ENCODE results near the gene EEA1.
"Not testable (repeated sequence)": the region's sequence is repeated elsewhere in the genome, so short reads cannot be mapped to it uniquely, and the experiment has no call there.

The EEA1 gene

DNA sequence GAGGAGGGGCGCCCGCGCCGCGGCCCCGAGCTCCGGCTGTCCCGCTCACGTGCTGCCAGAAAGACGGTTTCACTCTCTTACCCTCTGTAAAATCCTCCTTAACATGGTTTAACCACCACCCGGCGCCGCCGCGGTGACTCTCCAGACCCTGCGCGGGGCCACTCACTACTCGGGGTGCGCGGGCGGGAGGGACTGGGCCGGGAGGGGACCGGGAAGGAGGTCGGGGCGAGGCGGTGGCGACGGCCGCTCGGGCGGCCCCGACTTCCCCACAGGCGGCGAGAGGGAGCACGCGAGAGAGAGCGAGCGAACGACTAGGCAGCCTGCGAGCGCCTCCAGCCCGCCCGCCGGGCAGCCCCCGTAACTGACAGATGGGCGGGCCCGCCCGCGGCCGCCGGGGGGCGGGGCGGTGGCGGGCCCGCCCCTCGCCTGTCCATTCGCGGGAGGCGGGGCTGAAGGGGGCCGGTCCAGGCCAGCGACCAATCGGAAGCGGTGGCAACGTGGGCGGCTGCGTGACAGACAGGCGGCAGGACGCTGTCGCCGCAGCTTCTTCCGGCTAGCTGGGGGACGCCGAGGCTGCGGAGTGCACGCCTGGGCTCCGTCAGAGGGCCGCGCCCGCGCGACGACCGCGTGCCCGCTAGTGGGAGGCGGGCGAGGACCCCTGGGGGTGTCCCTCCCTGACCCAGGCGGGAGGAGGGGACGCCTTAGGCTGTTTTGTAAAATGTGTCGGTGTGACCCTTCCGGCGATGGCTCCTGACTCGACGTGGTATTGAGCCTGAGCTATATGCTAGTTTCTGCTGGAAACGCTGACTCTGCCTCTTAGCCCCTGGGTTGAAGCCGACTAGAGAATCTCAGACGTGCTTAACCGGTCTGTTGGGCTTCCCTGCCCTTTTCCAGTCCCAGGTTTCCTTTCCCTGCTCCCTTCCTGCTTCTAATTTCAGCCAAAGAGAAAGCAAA lies at the start of gene EEA1:
Gene EEA1, minus strand, starts transcription at position 334 of the 954 bp plus-strand sequence. Its CDS starts 229 bp downstream, at position 105.
- DNase-seq (ENCODE audit: low read depth in 2 of 2): peak; percentile 94 to 96

- no peak for DNase-seq (ENCODE audit: low read depth in 2 of 2)
Measured at GRCh38 chr12:92978607-92979006, 49.5 kb upstream of the EEA1 start.

DNA sequence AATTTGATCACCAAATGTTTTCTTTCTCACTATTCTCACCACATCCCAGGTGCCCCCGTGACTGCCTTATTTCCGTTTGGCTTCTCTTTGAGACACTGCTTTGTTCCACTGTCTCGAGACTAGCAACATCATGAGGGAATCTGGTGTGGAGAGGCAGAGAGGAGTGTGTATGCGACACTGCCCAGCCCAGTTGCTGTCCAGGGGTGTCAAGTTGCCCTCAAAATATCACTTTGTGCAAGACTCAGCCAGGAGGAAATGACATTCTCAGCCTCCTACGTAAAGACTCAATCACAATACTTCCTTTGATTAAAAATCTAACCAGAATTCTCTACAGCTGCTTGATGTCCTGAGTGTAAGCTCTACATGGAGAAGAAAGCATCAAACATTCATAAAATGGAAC lies 48.2 kb upstream of the EEA1 start:
- no peak for DNase-seq (ENCODE audit: low read depth in 2 of 2)

DNA sequence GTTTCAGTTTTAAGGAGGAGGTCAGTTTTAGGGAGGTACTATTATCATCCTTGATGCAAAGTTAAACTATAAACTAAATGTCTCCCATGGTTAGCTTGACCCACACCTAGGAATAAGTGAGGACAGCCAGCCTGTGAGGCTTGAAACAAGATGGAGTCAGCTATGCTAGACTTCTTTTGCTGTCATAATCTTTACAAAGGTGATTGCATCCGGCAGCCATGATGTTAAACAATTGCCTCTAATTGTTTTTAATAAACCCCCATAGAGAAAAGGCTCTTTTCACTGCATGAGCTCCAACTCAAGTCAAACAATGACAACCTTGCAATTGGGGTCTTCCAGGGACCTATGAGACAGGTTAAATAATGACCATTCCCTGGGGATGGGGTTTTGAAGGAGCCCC lies 45.7 kb upstream of the EEA1 start:
- DNase-seq (ENCODE audit: low read depth in 2 of 2): no peak

- DNase-seq (ENCODE audit: low read depth in 2 of 2): no peak
Measured at GRCh38 chr12:92973614-92974013, 44.5 kb upstream of the EEA1 start.

GRCh38 chr12:92971859-92972524 lies 42.9 kb upstream of the EEA1 start:
- no peak for DNase-seq (ENCODE audit: low read depth in 2 of 2)

- DNase-seq (ENCODE audit: low read depth in 2 of 2): no peak
Measured at GRCh38 chr12:92968176-92968813, 39.2 kb upstream of the EEA1 start.

GRCh38 chr12:92964378-92964777 lies 35.3 kb upstream of the EEA1 start:
- not testable (repeated sequence) for DNase-seq (ENCODE audit: low read depth in 2 of 2)

DNA sequence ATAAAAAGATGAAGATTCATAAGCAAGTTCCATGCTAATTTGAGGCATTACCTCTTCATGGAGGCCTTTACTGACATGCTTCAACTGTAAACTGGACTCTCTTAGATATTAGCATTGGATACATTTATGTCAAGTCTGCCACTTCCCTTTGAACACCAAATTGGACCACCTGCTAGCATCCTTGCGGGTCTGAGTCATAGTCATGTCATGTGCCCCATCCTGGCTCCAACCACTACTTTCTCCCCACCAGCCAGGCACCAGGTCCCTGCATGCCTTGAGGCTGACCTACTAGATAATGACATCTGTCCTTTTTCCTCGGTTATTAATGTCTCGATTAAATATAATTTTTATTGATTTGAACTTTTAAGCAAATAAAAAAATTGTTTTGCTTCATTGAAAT lies 32.9 kb upstream of the EEA1 start:
- no peak for DNase-seq (ENCODE audit: low read depth in 2 of 2)

GRCh38 chr12:92955997-92956663 lies 27.0 kb upstream of the EEA1 start:
- DNase-seq (ENCODE audit: low read depth in 2 of 2): no peak

DNA sequence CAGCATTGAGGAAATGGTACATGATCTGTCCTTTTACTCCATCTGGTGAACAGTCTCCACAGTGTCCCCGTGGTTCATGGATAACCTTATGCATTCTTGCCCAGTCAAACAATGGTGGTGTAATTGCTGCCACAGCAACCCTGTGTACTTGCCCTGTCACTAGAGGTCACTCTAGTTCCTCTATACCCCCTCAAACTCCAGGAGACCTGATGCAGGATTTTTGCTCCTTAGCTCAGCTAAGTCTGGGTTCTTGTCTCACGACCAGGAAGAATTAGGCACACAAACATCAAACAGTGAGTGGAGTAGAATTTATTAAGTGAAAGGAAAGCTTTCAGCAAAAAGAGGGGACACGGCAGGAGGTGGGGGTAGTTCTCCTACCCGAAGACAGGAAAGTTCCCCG lies 24.7 kb upstream of the EEA1 start:
- no peak for DNase-seq (ENCODE audit: low read depth in 2 of 2)

- DNase-seq (ENCODE audit: low read depth in 2 of 2): no peak
Measured at GRCh38 chr12:92952394-92952793, 23.3 kb upstream of the EEA1 start.

DNA sequence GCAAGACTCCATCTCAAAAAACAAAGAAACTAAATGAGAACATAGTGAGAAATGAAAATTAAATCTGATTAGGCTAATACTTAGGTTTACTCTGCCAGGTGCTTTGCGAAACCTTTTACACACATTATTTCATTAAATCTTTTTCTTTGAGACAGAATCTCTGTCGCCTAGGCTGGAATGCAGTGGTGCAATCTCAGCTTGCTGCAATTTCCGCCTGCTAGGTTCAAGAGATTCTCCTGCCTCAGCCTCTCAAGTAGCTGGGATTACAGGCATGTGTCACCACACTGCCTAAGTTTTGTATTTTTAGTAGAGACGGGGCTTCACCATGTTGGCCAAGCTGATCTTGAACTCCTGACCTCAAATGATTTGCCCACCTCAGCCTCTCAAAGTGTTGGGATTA lies 21.9 kb upstream of the EEA1 start:
- no peak for DNase-seq (ENCODE audit: low read depth in 2 of 2)

DNA sequence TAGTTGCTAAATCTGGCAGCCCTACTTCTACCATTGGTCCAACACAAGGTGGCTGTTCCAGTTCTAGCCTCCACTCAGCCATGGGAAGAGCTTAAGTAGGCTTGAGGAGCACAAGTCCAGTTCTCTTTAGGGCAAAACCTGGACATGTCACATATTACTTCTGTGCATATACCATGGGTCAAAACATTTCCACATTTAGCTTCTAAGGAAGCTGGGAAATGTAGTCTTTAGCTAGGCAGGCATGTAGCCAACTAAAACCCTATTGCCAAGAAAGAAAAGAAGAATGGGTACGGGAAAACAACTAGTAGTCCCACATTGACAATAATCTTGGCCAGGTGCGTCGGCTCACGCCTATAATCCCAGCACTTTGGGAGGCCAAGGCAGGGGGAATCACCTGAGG lies 20.9 kb upstream of the EEA1 start:
- DNase-seq (ENCODE audit: low read depth in 2 of 2): no peak

- DNase-seq (ENCODE audit: low read depth in 2 of 2): no peak
Measured at GRCh38 chr12:92949466-92949865, 20.4 kb upstream of the EEA1 start.

GRCh38 chr12:92947589-92948215 lies 18.6 kb upstream of the EEA1 start:
- no peak for DNase-seq (ENCODE audit: low read depth in 2 of 2)

GRCh38 chr12:92945659-92946220 lies 16.6 kb upstream of the EEA1 start:
- DNase-seq (ENCODE audit: low read depth in 2 of 2): no peak

- DNase-seq (ENCODE audit: low read depth in 2 of 2): no peak
Measured at GRCh38 chr12:92943482-92944250, 14.6 kb upstream of the EEA1 start.

GRCh38 chr12:92942905-92943304 lies 13.8 kb upstream of the EEA1 start:
- DNase-seq (ENCODE audit: low read depth in 2 of 2): no peak

- DNase-seq (ENCODE audit: low read depth in 2 of 2): no peak
Measured at GRCh38 chr12:92939116-92939515, 10.0 kb upstream of the EEA1 start.

Measured in activated CD4-positive, alpha-beta T cell treated with anti-CD3 and anti-CD28 coated beads for 24 hours (primary cell).